IPS-NIHi7 (cell line): ENCODE data around the gene ACAN.

Experiments
- DNase-seq: peaks from one replicate; pipeline ENCODE4 v3.0.0; 2012; ENCODE audit warnings: mixed read lengths; ENCODE audit errors: extremely low spot score

The ACAN gene

GRCh38 chr15:88842156-88842555, 38.9 kb downstream of the ACAN start:
- DNase-seq: no peak

- no peak for DNase-seq
These were observed 40.1 kb downstream of the ACAN start for GRCh38 chr15:88843334-88843733.

- no peak for DNase-seq
These were observed 41.6 kb downstream of the ACAN start for GRCh38 chr15:88844749-88845386.

GRCh38 chr15:88845616-88846015, 42.4 kb downstream of the ACAN start:
- no peak for DNase-seq

- DNase-seq: no peak
These were observed 43.9 kb downstream of the ACAN start for GRCh38 chr15:88847144-88847543.

GRCh38 chr15:88848203-88848602, 45.0 kb downstream of the ACAN start:
- no peak for DNase-seq

- DNase-seq: no peak
These were observed 46.3 kb downstream of the ACAN start for GRCh38 chr15:88849376-88850072.

- no peak for DNase-seq
These were observed 49.2 kb downstream of the ACAN start for GRCh38 chr15:88852476-88852875.

- DNase-seq: no peak
These were observed 55.7 kb downstream of the ACAN start for GRCh38 chr15:88858934-88859333.

- DNase-seq: no peak
These were observed 56.3 kb downstream of the ACAN start for GRCh38 chr15:88859550-88859949.

- DNase-seq: no peak
These were observed 57.0 kb downstream of the ACAN start for GRCh38 chr15:88860212-88860611.

GRCh38 chr15:88863412-88863811, 60.2 kb downstream of the ACAN start:
- DNase-seq: no peak

- DNase-seq: no peak
These were observed 61.7 kb downstream of the ACAN start for GRCh38 chr15:88864861-88865497.

- DNase-seq: no peak
These were observed 62.4 kb downstream of the ACAN start for GRCh38 chr15:88865498-88866099.

GRCh38 chr15:88866295-88866881, 63.2 kb downstream of the ACAN start:
- DNase-seq: no peak

GRCh38 chr15:88871313-88871712, 68.1 kb downstream of the ACAN start:
- DNase-seq: no peak

- no peak for DNase-seq
These were observed 68.9 kb downstream of the ACAN start for GRCh38 chr15:88872106-88872505.

- no peak for DNase-seq
These were observed 69.5 kb downstream of the ACAN start for GRCh38 chr15:88872706-88873105.

- no peak for DNase-seq
These were observed 70.5 kb downstream of the ACAN start for GRCh38 chr15:88873786-88874185.

GRCh38 chr15:88874275-88874674, 71.0 kb downstream of the ACAN start:
- no peak for DNase-seq

GRCh38 chr15:88874684-88875083, 71.4 kb downstream of the ACAN start:
- no peak for DNase-seq

GRCh38 chr15:88876573-88876972, 73.3 kb downstream of the ACAN start:
- no peak for DNase-seq
